AG10803 (cell line): ENCODE results near the gene LPO.
A peak's percentile ranks its signal among the peaks of the same experiment; 100 is the strongest.

Source experiments
- DNase-seq: peaks from one replicate; pipeline ENCODE4 v3.0.0; 2010; ENCODE audit warnings: low read depth
- H3K4me3 ChIP-seq: 2 replicates; pipeline ENCODE4 v1.5.1; 2011; ENCODE audit warnings: mild to moderate bottlenecking, low read length, control low read depth
- CTCF ChIP-seq: conservative IDR thresholded peaks from 2 replicates; pipeline ENCODE4 v1.5.1; 2011; ENCODE audit warnings: mild to moderate bottlenecking, low read length, control low read depth, inconsistent platforms

Gene LPO

GRCh38 chr17:58238147-58238634 lies at the start of gene LPO:
LPO (plus strand) TSS chr17:58238584; CDS start chr17:58242980, 4,396 bp downstream.
- no peak within 1 kb of the TSS for H3K4me3 ChIP-seq
- TF ChIP-seq CTCF, result no peak
- DNase-seq, result no peak

GRCh38 chr17:58189436-58190146 lies 48.8 kb upstream of the LPO start:
- TF ChIP-seq CTCF, result no peak
- peak; percentile 87 for DNase-seq
- no peak overlapping the region for H3K4me3 ChIP-seq

GRCh38 chr17:58191241-58191896 lies 47.0 kb upstream of the LPO start:
- H3K4me3 ChIP-seq, result no peak overlapping the region
- no peak for TF ChIP-seq CTCF
- DNase-seq, result no peak

GRCh38 chr17:58192612-58193011 lies 45.8 kb upstream of the LPO start, which contains the start of gene EPX:
EPX (plus strand) TSS chr17:58192726; CDS start chr17:58192847, 121 bp downstream.
- no peak for DNase-seq
- no peak for TF ChIP-seq CTCF
- H3K4me3 ChIP-seq, result no peak within 1 kb of the TSS

GRCh38 chr17:58193641-58194255 lies 44.6 kb upstream of the LPO start:
- no peak overlapping the region for H3K4me3 ChIP-seq
- no peak for TF ChIP-seq CTCF
- no peak for DNase-seq

- no peak overlapping the region for H3K4me3 ChIP-seq
- DNase-seq, result no peak
- no peak for TF ChIP-seq CTCF
Observed at GRCh38 chr17:58195518-58196123, 42.8 kb upstream of the LPO start.
